Measurements from ENCODE around the gene NDFIP1. TPM values are rescaled to one million over a fixed set of nuclear protein-coding genes. Genes with fewer than 3 reads are reported as not detected.

The NDFIP1 gene
- total and polyA plus RNA-seq, 10 of the 15 experiments (the other 5 are each of a cell fraction or from before 2014, with no cell fraction given), result 0.08 to 2.7 (median 0.92) TPM

DNA sequence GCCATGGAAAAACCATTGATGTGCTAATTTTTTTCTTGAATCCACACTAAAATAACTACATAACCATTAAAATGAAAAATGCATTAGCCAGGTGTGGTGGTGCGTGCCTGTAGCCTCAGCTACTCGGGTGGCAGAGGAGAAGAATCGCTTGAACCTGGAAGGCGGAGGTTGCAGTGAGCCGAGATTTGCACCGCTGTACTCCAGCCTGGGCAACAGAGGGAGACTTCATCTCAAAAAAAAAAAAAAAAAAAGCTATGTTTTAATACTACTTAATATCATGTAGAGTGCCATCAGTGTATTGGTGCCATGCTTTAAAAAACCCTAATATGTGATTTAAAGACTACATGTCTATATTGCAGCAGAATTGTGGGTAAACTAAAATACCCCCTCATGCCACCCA, 58.9 kb downstream of the NDFIP1 start:
- no peak overlapping the region for H3K4me2 ChIP-seq (ENCODE audit: control insufficient read depth, insufficient read depth)
- no peaks in the 10 kb centered on the region for H3K9me3 ChIP-seq (replicated peaks; ENCODE audit: control insufficient read depth, insufficient read depth, low read length)
- no peak for DNase-seq (ENCODE audit: low read depth, low spot score)
- CTCF ChIA-PET, result no interaction called here
- POLR2A ChIA-PET, result no interaction called here
- ATAC-seq, result no peak
- no peaks in the 10 kb centered on the region; a peak in 2 of 4 replicates for H3K27me3 ChIP-seq (replicated peaks in 1 of 2; ENCODE audit: control insufficient read depth in 2 of 2, insufficient read depth in 2 of 2, low read length in 1 of 2)
- no peak overlapping the region for H3K9ac ChIP-seq (ENCODE audit: control insufficient read depth, insufficient read depth, low read length)
- no peak overlapping the region for H3K4me3 ChIP-seq
- H4K20me1 ChIP-seq (ENCODE audit: control insufficient read depth, insufficient read depth), result no peaks in the 10 kb centered on the region
- H3K36me3 ChIP-seq (ENCODE audit: control insufficient read depth in 2 of 2, insufficient read depth in 2 of 2, low read length in 1 of 2), result no peaks in the 10 kb centered on the region
- no peak overlapping the region for H2AFZ ChIP-seq (ENCODE audit: control insufficient read depth, low read depth, low read length)
- WGBS (ENCODE audit: insufficient coverage, insufficient replicate concordance, low lambda C conversion rate, missing lambda C conversion rate), result 90% methylated on average over 4 of the region's 6 CpGs
- H3K79me2 ChIP-seq (ENCODE audit: control insufficient read depth, insufficient read depth, low read length), result no peaks in the 10 kb centered on the region
- BruUV-seq (replicated peaks), result no TSS peak
- SMC1A ChIA-PET (ENCODE audit: uncharacterized antibody, unreplicated experiment), result no interaction called here
- FAIRE-seq, result no peak
- H3K27ac ChIP-seq (ENCODE audit: control insufficient read depth, insufficient read depth), result no peak overlapping the region
- RAD21 ChIA-PET (ENCODE audit: unreplicated experiment), result no interaction called here
- intact Hi-C loops (cut with micrococcal nuclease; ENCODE audit: unreplicated experiment) (loop anchor here (10.0 kb wide), 1 partner anchor 257 kb away; no protein-coding TSS in a partner anchor), in situ Hi-C loops (cut with MboI) (no loop called here)
- TF ChIP-seq ETV6 (conservative IDR thresholded peaks at IDR 0.05 in 1 of 2, IDR thresholded peaks at IDR 0.05 in 1 of 2; ENCODE audit: borderline replicate concordance in 1 of 2, low read depth in 1 of 2) (no peak), CBX5 (IDR thresholded peaks at IDR 0.05; ENCODE audit: low read depth) (no peak), ATF7 (IDR thresholded peaks at IDR 0.05; ENCODE audit: low read depth) (no peak), TCF12 (IDR thresholded peaks at IDR 0.05; ENCODE audit: low read depth, low read length) (no peak), SREBF2 (IDR thresholded peaks at IDR 0.05; ENCODE audit: low read length) (no peak), YBX1 (IDR thresholded peaks at IDR 0.05) (no peak), SMARCA5 (IDR thresholded peaks at IDR 0.05) (no peak), PAX8 (IDR thresholded peaks at IDR 0.05) (no peak)
- TF ChIP-seq, protein P1, sequence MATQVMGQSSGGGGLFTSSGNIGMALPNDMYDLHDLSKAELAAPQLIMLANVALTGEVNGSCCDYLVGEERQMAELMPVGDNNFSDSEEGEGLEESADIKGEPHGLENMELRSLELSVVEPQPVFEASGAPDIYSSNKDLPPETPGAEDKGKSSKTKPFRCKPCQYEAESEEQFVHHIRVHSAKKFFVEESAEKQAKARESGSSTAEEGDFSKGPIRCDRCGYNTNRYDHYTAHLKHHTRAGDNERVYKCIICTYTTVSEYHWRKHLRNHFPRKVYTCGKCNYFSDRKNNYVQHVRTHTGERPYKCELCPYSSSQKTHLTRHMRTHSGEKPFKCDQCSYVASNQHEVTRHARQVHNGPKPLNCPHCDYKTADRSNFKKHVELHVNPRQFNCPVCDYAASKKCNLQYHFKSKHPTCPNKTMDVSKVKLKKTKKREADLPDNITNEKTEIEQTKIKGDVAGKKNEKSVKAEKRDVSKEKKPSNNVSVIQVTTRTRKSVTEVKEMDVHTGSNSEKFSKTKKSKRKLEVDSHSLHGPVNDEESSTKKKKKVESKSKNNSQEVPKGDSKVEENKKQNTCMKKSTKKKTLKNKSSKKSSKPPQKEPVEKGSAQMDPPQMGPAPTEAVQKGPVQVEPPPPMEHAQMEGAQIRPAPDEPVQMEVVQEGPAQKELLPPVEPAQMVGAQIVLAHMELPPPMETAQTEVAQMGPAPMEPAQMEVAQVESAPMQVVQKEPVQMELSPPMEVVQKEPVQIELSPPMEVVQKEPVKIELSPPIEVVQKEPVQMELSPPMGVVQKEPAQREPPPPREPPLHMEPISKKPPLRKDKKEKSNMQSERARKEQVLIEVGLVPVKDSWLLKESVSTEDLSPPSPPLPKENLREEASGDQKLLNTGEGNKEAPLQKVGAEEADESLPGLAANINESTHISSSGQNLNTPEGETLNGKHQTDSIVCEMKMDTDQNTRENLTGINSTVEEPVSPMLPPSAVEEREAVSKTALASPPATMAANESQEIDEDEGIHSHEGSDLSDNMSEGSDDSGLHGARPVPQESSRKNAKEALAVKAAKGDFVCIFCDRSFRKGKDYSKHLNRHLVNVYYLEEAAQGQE (IDR thresholded peaks at IDR 0.05; ENCODE audit: low read depth, low read length), result no peak
- TF ChIP-seq, protein P2, sequence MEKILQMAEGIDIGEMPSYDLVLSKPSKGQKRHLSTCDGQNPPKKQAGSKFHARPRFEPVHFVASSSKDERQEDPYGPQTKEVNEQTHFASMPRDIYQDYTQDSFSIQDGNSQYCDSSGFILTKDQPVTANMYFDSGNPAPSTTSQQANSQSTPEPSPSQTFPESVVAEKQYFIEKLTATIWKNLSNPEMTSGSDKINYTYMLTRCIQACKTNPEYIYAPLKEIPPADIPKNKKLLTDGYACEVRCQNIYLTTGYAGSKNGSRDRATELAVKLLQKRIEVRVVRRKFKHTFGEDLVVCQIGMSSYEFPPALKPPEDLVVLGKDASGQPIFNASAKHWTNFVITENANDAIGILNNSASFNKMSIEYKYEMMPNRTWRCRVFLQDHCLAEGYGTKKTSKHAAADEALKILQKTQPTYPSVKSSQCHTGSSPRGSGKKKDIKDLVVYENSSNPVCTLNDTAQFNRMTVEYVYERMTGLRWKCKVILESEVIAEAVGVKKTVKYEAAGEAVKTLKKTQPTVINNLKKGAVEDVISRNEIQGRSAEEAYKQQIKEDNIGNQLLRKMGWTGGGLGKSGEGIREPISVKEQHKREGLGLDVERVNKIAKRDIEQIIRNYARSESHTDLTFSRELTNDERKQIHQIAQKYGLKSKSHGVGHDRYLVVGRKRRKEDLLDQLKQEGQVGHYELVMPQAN (conservative IDR thresholded peaks at IDR 0.05), result no peak
- TF ChIP-seq, protein P3, sequence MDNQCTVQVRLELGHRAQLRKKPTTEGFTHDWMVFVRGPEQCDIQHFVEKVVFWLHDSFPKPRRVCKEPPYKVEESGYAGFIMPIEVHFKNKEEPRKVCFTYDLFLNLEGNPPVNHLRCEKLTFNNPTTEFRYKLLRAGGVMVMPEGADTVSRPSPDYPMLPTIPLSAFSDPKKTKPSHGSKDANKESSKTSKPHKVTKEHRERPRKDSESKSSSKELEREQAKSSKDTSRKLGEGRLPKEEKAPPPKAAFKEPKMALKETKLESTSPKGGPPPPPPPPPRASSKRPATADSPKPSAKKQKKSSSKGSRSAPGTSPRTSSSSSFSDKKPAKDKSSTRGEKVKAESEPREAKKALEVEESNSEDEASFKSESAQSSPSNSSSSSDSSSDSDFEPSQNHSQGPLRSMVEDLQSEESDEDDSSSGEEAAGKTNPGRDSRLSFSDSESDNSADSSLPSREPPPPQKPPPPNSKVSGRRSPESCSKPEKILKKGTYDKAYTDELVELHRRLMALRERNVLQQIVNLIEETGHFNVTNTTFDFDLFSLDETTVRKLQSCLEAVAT (IDR thresholded peaks at IDR 0.05), result no peak
- no peaks in the 10 kb centered on the region for H3K4me1 ChIP-seq (ENCODE audit: control insufficient read depth, insufficient read depth, low read length)

Measured in GM12878 (cell line).